GM21619 (cell line): ENCODE data around the gene USP4.
A peak's percentile ranks its signal among the peaks of the same experiment; 100 is the strongest.
"Not testable (repeated sequence)": the region's sequence is repeated elsewhere in the genome, so short reads cannot be mapped to it uniquely, and the experiment has no call there.

Experiments used
- ATAC-seq: cut with Tn5 transposase; IDR thresholded peaks from one replicate; pipeline ENCODE4 v1.9.1; 2021; ENCODE audit not compliant: unreplicated experiment

USP4 gene, protein sequence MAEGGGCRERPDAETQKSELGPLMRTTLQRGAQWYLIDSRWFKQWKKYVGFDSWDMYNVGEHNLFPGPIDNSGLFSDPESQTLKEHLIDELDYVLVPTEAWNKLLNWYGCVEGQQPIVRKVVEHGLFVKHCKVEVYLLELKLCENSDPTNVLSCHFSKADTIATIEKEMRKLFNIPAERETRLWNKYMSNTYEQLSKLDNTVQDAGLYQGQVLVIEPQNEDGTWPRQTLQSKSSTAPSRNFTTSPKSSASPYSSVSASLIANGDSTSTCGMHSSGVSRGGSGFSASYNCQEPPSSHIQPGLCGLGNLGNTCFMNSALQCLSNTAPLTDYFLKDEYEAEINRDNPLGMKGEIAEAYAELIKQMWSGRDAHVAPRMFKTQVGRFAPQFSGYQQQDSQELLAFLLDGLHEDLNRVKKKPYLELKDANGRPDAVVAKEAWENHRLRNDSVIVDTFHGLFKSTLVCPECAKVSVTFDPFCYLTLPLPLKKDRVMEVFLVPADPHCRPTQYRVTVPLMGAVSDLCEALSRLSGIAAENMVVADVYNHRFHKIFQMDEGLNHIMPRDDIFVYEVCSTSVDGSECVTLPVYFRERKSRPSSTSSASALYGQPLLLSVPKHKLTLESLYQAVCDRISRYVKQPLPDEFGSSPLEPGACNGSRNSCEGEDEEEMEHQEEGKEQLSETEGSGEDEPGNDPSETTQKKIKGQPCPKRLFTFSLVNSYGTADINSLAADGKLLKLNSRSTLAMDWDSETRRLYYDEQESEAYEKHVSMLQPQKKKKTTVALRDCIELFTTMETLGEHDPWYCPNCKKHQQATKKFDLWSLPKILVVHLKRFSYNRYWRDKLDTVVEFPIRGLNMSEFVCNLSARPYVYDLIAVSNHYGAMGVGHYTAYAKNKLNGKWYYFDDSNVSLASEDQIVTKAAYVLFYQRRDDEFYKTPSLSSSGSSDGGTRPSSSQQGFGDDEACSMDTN

DNA sequence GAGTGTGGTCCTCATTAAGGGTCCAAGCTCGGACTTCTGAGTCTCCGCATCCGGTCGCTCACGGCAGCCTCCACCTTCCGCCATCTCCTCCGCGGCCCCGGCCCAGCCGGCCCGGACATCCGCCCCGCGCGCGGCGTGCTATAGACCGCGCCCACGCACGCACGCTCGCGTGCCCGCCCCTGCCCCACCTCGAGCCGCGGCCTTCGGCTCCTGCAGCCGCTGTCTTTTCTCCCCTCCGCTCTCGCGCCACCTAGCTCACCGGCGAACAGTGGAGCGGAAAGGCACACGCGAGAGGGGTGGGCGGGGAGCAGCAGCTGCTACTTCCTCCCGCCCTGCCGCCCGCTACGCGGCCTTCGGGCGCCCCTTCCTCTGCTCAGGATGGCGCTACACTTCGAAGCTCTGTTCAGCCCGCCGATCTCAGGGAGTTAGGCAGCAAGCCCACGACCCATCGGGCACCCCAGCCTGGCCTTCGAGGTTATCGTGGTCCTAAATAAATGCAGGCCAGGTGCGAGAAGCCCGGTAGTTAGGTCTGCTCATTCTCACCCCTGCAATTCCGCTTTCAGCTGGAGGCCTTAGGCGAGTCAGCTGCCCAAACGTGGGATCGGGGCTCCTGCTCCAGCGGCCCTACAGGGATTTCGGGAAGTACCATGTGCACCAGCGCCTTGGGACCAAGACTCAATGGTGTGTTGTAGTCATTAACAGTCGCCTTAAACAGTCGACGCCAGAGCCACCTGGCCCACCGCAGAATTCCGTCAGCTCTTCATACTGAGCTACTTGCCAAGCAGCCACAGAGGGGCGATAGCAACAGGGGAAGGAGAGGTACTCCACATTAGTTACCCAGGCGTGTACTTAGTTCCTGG, at the start of gene USP4:
Gene USP4, minus strand, starts transcription at position 113 of the 860 bp plus-strand sequence. Its CDS starts 29 bp downstream, at position 84.
- ATAC-seq, result peak; percentile 73

DNA sequence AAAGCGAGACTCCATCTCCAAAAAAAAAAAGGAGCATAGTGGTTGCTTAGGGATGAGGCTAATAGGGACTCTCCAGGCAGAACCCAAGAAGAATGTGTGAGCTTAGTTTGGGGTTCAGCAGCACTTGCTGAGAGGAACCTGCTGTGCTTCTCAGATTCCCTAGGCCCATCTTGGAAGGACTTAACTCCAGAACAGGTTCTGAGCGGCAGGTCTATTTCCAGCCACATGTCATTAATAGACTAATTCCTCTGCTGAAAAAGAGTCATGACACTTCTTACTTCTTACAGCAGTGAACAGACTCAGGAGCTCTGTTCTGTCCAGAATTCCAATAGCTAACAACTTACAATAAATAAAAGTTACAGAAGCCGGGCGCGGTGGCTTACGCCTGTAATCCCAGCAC, 49.4 kb upstream of the USP4 start:
- no peak for ATAC-seq

DNA sequence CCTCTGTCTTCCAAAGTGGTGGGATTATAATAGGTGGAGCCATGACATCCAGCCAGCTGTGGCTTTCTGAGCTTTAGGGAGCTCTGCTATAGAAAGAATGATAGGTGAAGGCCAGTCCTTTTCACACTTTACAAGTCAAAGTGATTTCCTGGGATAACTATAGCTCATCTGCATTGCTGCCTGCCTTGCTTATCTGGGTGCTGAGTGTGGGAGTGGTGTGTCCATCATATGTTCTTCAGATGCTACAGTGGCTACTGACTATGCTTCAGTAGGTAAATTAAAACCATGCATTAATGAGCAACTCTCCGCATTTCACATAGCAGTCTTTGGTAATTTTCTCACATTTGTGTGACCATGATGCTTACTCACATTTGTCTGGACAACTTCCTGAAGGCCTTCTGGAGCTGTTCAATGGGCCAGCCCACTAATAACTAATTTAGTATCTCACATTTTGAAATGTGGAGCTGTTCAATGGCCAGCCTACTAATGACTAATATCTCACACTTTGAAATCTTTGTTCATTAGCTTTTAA, 48.5 kb upstream of the USP4 start:
- no peak for ATAC-seq

DNA sequence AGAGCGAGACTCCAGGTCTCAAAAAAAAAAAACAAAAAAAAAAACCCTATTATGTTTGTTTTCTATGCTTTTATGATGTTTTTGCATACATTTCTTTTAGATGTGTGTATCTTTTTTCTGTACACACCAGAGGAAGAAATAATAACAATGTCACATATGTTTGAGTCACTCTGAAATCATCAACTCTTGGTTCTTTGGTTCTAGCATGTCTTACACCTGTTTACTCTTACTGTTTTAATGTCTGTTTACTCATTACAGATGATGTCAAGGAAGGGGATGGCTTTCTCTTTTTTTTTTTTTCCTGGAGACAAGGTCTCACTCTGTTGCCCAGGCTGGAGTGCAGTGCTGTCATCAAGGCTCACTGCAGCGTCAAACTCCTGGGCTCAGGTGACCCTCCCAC, 47.9 kb upstream of the USP4 start:
- ATAC-seq, result no peak

DNA sequence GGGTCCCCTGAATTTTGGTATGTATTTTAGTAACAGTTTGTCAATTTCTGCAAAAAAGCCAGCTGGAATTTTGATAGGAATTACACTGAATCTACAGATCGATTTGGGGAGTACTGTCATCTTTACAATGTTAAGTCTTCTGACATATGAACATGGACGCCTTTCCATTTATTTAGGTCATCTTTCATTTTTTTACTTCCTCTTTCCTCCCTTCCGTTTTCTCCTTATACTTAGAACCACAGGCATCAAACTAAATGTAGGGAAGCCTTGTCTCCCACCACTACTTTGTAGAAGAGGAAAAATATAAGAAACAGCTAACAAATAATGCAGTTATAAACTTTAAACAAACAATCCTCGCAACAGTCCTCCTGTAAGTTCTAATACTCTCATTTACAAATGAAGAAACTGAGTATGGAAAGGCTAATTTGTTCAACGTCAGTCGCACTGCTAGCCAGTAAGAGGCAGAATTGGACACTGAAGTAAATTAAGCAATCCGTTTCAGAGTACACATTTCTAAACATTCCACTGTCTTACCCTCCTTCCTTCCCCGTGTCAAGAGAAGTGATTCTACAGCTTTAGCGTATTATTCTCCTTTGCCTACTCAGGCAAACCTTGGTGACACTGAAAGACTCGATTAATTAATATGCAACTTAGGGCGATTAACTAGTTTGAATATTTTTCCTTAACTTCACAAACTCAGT, 46.4 kb upstream of the USP4 start:
- ATAC-seq, result no peak

DNA sequence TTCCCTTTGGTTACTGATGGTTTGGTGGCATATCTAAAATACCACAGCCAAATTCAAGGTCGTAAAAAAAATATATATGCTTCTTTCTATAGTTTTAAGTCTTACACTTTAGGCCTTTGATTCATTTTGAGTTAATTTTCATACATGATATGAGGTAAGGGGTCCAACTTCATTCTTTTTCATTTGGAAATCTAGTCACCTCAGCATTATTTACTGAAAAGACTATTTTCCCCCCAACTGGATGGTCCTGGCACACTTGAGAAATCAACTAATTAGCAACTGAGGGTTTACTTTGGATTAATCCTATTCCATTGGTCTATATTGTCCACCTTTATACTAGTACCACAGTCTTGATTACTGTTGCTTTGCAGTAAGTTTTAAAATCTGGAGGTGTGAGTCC, 45.8 kb upstream of the USP4 start:
- no peak for ATAC-seq

DNA sequence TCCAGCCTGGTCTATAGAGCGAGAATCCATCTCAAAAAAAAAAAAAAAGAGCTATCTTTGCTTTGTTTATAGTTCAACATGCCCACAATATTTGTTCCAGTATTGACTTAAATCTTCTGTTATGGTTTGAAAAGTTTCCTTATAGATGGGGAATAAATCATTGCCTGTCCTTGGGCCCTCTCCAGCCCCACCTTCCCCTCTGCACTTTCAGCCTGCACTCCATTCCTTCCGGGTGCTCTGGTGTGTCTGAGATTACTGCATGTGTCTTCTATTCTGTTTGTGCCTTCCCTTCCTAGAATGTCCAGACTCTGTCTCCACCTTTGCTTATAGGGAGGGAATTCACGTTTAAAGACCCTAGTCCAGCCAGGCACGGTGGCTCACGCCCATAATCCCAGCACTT, 43.5 kb upstream of the USP4 start:
- ATAC-seq, result no peak

DNA sequence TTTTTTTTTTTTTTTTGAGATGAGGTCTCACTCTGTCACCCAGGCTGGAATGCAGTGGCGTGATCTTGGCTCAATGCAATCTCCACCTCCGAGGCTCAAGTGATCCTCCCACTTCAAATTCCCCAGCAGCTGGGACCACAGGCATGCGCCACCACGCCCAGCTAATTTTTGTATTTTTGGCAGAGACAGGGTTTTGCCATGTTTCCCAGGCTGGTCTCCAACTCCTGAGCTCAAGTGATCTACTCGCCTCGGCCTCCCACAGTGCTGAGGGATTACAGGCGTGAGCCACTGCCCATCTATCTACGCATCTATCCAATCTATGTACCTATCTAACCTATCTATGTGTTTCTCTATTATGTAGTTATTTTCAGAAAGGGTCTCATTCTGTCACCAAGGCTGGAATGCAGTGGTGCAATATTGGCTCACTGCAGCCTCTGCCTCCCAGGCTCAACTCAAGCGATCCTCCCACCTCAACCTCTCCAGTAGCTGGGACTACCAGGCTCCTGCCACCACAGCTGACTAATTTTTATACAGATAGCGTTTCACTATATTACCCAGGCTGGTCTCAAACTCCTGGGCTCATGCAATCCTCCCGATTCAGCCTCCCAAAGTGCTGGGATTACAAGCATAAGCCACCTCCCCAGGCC, 38.5 kb upstream of the USP4 start:
- no peak for ATAC-seq

DNA sequence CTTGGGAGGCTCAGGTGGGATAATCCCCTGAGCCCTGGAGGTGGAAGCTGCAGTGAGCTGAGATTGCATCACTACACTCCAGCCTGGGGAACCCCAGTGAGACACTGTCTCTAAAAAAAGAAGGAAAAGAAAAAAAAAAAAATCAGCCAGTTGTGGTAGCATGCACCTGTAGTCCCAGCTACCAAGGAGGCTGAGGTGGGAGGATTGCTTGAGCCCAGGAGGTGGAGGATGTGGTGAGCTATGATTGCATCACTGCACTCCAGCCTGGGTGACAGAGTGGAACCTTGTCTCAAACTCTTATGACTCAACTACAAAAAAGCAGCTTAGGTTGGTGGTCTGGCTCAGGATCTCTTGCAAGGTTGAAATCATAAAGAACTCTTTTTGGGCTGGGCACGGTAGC, 37.6 kb upstream of the USP4 start:
- no peak for ATAC-seq

DNA sequence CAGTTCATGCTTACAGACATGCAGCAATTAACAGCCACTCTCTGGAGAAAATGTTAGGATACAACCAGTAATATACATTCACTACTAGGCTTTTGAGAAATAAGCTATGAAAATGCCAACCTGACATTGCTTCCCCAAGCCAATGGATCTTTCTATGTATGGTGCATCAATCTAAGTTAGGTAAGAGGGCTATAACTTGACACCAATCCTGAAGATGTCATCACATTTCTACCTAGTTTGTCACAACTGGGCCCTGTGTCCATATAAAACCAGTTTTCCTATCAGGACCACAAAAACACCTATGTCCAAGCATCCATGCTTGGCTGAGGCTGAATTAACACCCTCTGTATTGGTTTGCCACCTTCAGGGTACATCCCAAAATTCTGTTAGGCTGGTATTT, 32.1 kb upstream of the USP4 start:
- no peak for ATAC-seq

DNA sequence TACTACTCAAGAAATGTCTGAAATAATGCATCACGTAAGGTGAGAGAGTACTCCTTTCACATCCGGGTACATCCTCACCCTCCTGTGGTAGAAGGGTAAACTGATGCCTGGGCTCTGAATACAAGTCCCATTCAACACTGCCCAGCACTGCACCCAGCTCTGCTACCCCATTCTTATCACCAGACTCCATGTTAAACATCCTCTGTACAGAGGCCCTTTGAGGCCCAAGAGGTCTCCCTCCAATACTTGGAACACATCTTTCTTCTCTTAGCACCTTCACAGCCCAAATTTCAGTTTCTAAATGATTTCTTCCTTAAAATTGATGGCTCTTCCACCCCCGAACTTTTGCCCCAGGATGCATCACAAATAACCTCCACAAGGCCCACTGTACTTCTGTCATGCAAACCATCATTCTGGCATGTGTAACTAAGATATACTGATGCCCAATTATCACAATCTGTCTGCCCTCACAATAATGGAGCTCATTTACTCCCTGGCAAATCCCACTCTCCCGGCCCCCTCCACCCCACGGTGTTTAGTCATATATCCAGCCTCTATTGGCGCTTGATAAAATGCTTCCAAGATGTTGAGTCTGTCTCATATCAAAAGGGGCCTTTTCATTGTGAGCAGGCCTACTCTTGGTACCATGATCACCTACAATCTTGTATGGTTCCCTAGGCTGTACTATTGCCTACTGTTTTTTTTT, 30.9 kb upstream of the USP4 start:
- no peak for ATAC-seq

DNA sequence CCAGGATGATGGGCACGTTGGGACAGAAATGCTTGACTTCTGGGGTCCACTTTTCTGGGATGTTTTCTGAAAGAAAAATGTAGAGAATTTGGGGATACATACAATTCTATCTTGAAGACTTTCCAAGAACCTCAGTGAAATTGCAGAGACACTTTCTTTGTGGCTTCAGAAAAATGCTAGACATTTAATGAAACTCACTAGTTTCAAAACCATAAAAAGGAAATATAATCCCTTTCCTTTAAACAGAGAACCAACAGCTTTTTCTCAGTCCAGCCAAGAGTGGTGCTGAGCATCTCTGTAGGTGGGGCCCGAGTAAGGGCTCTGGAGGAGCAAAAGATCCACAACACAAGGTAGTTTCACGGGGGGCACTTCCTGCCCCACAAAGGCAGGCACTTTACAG, 22.7 kb upstream of the USP4 start:
- no peak for ATAC-seq

DNA sequence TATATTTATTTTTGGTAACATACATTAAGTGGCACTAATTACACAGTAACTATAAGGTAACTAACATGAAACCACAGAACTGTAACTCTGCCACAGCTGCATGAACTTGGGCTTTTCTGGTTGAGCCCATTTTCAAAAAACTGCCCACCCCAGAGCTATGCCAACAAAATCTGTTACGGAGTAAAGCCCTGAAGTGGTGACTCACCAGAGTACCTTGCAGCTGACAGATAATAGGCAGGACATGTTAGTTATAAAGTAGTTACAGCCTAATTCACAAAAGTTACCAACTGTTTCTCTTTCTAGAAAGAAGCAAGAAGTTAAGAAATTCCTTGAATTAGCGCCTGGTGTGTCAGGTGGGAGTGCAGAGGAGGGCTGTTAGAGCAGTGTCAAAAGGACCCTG, 19.8 kb upstream of the USP4 start:
- no peak for ATAC-seq

DNA sequence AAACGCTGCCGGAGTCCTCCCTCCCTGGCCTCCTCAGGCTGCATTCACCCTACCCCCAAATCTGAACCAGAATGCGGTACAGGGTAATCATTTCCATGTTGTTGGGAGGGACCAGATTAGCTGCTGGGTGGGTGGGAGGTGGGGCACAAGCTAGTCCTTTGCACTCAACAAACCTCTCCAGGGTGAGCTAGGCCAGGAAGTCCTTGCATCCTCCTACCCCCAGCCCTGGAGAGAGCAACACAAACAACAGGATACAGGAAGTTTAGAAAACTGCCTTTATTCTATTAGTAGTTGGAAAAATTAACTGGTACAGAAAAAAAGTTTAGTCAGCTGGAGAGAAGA, 19.0 kb upstream of the USP4 start:
- ATAC-seq, result no peak

DNA sequence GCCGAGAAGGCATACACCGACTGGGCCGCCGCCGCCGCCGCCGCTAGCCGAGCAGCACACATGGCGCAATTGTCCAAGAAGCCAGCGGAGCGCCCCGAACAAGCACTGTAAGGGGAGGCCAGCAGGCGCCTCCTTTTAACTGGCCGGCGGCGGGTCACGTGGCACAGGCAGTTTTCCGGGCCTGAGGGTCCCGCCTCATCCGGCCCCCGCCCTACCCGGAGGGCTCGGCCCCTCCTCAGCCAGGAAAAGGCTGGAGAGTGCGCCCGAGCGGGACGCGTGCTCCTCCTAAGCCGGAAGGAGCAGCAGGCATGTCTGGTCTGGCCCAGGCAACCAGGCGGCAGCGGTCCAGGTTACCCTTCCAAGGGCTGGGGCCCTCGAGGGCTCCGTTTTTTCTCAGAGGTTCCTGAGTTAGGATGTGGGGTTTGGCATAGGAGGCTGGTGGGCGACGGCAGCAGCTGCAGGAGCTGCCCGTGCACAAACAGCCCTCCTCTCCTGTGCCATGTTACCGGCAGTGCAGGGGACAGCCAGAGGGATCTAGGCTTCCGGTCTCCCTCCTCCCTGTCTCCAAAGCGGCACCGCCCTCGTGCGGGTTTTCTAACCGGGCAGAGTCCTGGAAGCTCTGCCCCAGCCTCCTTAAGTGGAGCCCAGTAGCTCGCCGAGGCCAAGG, 18.5 kb upstream of the USP4 start, which contains the start of gene GPX1:
Gene GPX1, minus strand, starts transcription at position 137 of the 667 bp plus-strand sequence. Its CDS starts 75 bp downstream, at position 62.
- peak; percentile 76 for ATAC-seq

DNA sequence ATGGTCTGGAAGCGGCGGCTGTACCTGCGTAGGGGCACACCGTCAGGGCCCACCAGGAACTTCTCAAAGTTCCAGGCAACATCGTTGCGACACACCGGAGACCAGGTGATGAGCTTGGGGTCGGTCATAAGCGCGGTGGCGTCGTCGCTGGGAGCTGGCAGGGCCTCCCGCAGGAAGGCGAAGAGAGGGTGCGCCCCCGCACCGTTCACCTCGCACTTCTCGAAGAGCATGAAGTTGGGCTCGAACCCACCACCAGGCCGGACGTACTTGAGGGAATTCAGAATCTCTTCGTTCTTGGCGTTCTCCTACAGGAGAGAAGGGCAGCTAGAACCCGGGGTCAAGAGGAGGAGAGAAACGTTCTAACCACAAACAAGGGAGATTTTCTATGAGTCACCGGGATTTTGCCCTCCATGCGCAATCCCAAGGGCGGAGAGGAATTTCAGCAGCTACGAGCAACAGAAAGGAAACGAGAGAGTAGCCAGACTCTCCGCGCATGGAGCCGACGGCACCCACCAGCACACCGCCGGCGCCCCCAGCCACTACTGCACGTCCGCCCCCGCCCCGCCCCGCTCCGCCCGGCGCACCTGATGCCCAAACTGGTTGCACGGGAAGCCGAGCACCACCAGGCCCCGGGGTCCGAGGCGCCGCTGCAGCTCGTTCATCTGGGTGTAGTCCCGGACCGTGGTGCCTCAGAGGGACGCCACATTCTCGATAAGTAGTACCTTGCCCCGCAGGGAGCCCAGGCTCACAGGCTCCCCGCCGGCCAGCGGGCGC, 17.8 kb upstream of the USP4 start:
- not testable (repeated sequence) for ATAC-seq

DNA sequence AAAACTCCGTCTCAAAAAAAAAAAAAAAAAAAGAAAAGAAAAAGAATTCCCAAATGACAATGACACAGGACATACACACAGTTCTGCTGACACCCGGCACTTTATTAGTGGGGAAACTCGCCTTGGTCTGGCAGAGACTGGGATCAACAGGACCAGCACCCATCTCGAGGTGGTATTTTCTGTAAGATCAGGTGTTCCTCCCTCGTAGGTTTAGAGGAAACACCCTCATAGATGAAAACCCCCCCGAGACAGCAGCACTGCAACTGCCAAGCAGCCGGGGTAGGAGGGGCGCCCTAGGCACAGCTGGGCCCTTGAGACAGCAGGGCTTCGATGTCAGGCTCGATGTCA, 17.2 kb upstream of the USP4 start:
- ATAC-seq, result not testable (repeated sequence)

DNA sequence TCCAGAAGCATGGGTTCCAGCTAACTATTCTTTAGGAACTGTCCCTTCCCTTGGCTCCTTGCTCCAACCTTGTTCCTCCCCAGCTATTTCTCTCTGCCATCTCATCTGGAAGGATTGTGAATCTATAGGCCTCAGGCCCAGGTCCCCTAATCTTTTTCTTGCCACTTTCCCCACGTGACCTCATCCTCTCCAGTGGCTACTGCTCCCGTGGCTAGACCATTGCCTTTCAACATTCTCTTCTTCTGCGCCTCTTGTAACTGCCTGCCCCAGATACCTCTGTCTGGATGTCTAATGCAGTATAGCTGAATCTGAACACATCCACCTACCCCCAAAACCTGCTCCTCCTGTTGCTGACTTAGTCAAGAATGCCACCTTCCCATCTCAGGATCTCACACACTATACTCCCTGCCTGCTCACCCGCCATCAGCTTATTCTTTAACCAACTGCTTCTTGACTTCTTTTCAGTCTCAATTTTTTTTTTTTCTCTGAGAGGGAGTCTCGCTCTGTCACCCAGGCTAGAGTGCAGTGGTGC, 13.1 kb upstream of the USP4 start:
- no peak for ATAC-seq
